ENCODE results near the gene RADX.

GRCh38 chrX:106581856-106582255, 29.9 kb upstream of the RADX start:
- TF ChIP-seq, protein P1, sequence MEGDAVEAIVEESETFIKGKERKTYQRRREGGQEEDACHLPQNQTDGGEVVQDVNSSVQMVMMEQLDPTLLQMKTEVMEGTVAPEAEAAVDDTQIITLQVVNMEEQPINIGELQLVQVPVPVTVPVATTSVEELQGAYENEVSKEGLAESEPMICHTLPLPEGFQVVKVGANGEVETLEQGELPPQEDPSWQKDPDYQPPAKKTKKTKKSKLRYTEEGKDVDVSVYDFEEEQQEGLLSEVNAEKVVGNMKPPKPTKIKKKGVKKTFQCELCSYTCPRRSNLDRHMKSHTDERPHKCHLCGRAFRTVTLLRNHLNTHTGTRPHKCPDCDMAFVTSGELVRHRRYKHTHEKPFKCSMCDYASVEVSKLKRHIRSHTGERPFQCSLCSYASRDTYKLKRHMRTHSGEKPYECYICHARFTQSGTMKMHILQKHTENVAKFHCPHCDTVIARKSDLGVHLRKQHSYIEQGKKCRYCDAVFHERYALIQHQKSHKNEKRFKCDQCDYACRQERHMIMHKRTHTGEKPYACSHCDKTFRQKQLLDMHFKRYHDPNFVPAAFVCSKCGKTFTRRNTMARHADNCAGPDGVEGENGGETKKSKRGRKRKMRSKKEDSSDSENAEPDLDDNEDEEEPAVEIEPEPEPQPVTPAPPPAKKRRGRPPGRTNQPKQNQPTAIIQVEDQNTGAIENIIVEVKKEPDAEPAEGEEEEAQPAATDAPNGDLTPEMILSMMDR (IDR thresholded peaks at IDR 0.05): no peak
- TF ChIP-seq ZFX (IDR thresholded peaks at IDR 0.05; ENCODE audit: borderline replicate concordance): no peak

Measured in 22Rv1 (cell line).